HG03280 (cell line): ENCODE results near the gene ABHD17C.

ENCODE experiments used
- ATAC-seq: cut with Tn5 transposase; IDR thresholded peaks from one replicate; pipeline ENCODE4 v1.9.1; 2021; ENCODE audit warnings: mild to moderate bottlenecking, moderate library complexity; ENCODE audit not compliant: unreplicated experiment

ABHD17C gene

DNA sequence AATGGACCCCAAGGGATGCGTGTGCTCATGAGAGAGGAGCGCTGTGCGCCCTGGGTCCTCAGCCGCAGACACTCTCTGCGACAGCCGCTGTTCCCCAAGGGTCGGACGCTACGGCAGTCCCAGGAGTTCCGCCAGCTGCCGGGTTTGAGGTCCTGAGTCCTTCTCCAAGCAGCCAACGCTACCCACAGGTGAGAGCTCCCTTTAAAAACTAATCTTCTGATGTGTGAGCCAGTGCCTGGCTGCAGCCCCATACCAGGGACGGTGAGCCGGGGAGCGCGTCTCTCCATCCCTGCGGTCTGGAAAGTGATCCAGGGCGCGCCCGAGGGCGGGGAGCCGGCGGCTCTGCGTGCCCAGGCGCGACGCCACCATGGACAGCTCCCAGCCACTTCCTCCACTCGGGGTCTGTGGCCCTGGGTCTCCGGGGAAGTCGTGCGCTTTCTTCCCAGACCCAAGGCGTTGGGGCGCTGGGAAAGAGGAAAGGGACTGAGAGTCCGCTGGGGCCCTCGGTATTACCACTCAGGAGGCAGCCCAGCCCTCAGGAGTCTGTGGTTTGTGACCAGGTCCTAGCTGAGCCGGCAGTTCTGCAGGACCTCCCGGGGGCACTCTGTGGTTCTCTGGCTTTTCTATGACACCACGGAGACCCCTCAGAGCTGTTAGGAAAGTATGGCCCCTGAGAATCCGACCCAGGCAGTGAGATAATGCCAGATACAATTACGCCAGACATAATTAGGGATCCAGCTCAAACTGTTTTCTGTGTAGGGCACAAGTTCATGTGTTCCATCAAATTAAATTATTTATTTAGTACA, 85.5 kb downstream of the ABHD17C start:
- no peak for ATAC-seq

DNA sequence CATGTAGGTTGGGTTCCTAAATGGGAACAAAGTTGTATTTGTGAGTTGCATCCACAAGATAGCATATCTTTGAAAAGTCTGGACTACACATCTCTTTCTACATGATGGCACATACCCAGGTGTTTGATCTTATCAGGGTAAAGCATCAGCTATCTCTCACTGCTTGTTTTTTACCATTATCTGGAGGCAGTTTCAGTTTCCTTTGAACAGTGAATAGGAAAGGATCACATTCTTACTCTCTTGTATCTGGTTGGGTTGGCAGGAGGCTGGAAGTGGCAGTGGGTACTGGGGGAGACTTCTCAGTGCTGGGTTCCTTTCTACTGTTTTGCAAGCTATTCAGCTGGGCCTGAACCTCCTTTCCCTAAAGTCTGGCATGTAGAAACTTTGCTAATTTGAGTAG, 88.2 kb downstream of the ABHD17C start:
- no peak for ATAC-seq

DNA sequence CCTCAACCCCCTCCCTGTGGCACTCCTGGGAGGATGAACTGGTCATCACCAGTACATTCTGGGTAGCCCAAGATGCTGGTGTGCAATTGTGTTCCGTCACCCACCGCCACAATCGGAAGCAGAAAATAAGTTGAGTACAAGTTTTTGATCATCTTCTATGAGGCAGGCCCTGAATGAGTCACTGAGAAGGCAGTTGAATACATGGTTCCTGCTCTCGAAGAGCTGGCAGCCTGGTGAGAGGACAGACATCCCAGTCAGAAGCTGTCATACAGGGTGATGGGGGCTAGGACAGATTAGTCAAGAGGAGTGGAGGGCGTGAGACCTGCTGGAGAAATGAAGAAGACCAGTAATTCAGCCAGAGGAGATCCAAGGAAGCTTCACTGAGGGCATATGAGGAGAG, 90.2 kb downstream of the ABHD17C start:
- ATAC-seq: no peak

DNA sequence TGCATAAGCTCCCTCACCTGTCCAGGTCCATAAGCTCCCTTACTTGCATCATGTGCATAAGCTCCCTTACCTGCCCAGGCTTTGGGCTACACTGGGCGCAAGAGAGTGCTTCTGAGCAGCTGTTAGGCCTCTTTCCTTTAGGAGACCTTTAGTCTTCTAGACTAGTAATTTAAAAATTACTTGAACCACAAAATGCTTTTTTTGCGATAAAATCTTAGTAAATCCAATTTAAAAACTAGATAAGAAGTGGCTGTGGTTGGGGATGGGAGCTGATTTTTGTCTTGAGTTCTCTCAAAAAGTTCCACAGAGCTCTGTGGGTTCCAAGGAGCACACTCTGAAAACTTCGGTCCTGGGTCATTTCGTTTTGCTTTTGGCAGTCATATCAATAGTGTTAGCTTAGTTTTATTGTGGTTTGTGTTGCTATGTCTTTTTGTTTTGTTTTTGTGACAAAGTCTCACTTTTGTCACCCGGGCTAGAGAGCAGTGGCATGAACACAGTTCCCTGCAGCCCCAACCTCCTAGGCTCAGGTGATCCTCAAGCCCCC, 90.8 kb downstream of the ABHD17C start:
- ATAC-seq: no peak

DNA sequence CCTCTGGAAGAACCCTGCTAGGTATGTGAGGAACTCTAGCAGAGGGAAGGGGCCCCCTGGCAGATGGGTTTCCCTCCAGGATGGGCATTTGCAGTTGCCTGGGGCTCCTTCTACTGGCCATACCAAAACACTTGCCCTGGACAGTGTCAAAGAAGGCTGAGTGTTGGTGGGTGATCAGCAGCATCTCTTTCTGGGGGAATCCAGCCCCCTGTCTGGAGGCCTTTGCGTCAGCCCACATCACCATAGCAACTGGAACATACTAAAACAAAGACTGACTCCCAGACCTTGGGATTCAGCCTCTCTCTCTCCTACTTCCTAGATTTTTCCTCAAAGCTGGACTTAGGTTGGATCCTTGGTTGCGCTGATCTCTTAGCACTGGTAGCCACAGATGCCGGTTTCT, 92.2 kb downstream of the ABHD17C start:
- ATAC-seq: no peak

DNA sequence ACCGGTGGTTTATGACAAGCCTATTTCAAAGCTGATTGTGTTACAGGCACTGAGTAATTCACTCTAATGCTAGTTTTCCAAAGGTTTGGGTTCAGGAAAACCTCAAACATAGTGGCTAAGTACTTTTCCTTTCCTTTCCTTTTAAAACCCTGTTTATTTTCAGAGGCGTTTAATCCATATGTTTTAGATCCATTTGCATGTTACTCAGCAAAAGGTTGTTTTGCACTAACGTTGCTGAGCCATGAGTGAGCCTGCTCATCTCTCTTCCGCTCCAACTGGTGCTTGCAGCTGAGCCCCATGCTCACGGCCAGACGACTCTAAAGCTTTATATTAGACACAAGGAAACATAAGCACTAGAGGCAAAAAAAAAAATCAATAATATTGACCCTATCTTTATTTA, 93.4 kb downstream of the ABHD17C start:
- ATAC-seq: no peak

DNA sequence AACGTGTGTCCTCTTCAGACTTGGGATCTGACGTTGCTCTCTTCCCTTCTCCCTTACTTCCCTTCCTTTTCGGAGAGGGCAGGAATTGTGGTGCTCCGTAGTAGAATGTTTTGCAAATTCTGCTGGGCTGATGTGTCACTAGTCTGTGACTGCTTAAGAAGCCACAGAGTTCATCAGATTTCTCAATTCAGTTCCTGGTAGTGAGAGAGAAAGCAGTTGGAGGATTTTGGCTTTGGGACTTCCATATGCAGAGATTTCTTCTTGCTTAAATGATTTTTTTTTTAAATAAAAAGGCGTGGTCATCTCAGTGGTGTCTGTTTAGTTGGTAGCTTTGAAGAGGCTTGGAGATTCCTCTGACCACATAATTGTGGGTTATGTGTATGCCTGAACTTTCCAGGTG, 94.2 kb downstream of the ABHD17C start:
- no peak for ATAC-seq

DNA sequence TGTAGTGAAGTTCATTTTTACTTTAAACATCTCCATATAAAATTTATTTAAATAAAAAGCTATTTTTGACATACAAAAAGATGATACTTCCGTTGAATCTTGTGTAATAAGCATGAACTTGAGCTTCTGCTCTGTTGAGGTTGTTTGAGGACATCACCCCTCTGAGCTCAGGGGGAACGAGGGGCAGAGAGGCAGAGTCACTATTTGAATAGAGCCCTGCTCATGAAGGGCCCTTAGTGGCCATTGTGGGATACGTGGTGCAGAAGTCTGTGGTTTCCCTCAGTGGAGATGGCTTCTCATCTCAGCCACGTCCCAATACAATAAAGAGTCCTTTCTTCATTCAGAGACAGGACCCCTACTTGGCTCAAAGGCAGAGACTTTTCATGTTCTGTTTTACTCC, 94.7 kb downstream of the ABHD17C start:
- ATAC-seq: no peak

DNA sequence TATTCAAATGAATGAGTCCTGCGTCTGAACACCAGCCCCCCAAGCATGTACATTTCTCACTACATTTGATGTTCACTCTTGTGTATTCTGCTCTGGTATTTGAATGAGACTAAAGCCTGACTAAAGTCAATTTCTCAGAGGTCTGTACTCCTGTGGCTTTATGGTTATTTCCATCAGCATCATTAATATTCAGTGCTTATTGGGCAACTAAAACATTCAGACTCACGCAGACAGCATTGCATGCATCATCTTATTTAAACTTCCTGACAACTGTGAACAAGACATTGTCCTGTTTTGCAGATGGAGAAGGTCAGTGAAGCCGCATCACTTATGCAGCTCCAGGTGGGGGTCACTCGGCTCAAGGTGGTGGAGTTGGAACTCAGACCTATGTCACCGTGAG, 95.1 kb downstream of the ABHD17C start:
- ATAC-seq: no peak

DNA sequence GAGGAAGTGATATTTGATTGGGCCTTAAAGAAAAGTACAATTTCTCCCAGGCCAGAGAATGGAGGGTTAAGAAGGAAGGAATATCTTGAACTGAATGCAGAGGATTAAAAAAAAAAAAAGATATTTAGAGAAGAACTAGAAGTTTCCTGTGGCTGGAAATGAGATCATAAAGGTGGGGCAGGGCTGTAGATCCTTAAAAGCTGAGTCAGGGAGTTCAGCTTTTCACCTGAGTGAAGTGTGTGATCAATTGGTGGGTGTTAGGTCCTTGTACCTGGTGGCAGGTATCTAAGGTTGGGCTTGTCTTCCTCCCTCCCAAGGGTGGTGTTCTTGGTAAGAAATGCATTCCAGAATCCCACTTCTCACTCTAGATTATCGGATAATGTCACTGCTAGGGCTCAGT, 95.9 kb downstream of the ABHD17C start:
- ATAC-seq: no peak

DNA sequence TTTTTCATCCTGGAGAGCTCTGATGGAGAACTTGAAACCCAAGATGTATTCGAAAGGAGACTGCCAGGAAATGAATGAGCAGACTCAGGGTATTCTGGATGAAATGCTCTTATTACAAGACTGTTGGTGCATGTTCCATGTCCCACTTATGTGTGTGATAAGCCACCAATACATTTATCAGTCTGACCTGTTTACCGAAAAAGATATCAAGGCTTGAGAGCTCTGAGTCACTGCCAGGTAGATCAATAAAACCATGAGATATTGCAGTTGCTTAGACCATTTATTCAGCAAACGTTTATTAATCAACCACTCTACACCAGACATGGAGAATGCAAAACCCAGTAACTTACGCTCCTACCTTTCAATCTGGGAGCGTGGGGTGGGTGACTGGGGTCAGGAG, 101.3 kb downstream of the ABHD17C start:
- no peak for ATAC-seq

DNA sequence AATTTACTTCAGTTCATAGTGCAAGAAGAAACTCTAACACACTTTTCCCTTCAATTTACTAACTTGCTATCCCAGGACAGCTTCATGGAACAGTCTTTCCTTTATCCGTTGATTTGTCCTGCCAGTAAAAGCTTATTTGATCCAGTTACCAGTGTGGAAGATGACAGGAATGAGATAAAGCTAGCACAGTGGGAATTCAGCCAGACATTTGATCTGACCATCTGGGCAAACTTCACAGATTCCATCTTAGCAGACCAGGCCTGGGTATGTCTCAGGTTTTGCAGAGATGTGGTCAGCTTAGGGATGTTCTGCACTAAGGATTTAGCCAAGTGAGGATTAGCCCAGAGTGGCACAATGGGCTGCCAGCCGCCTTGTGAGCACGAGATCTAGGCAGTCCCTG, 103.8 kb downstream of the ABHD17C start:
- no peak for ATAC-seq

DNA sequence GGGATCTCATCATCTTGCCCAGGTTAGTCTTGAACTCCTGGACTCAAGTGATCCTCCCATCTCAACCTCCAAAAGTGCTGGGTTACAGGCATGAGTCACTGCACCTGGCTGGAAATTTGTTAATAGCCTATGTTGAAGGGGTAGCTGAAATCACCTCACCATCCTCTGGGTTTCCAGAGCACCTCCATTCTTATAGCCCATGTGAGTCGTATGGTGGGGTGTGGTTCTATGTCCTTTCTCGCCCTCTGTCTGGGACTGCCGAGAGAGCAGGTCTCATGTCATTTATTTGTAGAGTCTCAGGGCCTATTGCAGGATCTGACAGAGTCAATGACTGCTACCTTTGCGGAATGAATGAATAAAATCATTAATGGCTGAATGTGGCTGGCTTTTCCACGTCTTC, 105.0 kb downstream of the ABHD17C start:
- no peak for ATAC-seq

DNA sequence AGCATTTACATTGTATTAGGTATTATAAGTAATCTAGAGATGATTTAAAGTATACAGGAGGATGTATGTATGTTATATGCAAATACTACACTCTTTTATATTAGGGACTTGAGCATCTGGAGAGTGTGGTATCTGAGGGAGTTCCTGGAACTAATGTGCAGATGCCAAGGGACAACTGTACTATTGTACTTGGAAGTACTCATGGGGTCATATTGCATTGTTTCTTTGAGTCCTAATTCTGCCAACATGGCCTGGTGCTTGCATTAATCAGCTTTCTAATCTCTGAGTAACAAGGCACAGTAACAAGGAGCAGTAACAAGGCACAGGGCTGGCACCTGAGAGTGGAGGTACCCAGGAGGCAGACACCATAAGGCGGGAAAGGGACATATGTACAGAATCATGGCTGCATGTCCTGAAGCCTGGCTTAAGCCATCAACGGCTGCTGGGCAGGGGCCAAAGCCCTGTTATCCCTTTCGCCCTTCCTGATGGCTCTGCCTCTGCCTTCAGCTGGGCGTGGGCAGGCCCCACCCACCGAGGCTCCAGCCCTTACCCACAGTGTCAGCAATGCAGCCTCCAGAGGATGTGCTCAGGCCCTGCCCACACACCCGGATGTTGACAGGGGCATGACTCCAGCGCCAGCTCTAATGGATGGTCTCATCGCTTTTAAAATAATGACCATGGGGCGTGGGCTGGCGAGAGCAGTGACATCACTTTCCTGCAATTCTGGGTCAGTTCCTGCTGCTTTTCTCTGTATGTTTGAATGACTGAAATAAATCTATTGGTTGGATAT, 107.0 kb downstream of the ABHD17C start:
- no peak for ATAC-seq

DNA sequence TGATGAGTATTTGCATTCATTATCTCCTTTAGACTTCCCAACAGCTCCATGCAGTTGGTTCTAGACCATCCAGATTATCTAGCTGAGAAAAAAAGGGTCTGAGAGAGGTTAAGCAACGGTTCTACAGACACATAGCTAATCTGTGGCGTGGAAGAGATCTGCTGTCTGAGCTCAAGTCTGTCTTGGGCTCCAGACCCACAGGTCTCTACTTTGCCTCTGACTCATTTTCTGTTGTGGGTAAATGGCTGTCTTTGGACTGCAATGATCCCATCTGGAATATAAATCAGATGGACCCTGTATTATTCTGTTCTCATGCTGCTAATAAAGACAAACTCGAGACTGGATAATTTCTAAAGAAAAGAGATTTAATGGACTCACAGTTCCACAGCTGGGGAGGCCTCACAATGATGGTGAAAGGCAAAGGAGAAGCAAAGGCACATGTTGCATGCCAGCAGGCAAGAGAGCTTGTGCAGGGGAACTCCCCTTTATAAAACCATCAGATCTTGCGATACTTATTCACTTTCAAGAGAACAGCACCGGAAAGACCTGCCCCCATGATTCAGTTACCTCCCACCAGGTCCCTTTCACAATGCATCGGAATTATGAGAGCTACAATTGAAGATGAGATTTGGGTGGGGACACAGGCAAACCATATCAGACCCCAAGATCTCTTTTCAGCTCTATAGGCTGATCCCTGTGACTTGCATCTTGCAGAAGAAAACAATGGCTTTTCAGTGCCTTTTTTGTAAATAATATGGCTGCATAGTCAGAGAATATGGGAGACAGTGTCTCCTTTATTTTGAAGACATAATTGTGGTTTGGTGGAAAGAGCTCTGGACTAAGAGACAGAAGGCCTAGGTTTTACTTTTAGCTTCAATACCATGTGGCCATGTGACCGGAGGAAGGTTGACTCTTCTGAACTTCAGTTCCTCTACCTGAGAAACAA, 108.7 kb downstream of the ABHD17C start:
- ATAC-seq: no peak

DNA sequence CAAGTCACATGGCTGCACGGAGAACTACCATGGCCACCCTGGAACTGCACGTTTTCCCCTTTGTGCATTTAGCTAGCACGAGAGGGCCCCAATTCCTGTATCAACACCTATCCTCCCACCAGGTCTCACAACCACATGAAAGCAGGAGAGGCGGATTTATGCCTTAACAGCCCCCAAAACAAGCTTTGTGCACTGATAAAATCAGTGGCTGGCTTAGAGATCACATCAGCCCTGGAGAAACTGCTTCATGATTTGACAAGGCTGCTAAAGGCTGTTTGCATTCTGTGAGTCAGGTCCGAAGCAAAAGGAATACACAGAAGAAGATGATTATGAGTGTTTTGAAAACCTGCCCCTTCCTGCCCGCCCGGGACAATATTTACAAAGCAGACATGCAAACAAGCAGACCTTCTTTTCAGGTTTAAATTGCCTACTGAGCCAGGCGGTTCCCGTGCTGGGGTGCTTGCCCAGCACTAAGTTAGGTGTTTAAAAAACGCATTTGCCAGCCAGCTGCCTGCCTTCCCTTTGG, 109.9 kb downstream of the ABHD17C start:
- no peak for ATAC-seq
